Activated naive CD4-positive, alpha-beta T cell treated with anti-CD3 and anti-CD28 coated beads, Interleukin-2, amount 50 U/mL, for 24 hours (primary cell): ENCODE results near the gene AXIN1.
"Not testable (repeated sequence)": the region's sequence is repeated elsewhere in the genome, so short reads cannot be mapped to it uniquely, and the experiment has no call there.

ENCODE experiments used
- H3K27ac Mint-ChIP-seq: one replicate; pipeline ENCODE4 v1.8.0; 2021; ENCODE audit warnings: mild to moderate bottlenecking, mixed read lengths
- H3K27me3 Mint-ChIP-seq: one replicate; pipeline ENCODE4 v1.8.0; 2021; ENCODE audit warnings: mixed read lengths
- H3K36me3 Mint-ChIP-seq: one replicate; pipeline ENCODE4 v1.8.0; 2021; ENCODE audit warnings: mixed read lengths
- H3K4me1 Mint-ChIP-seq: one replicate; pipeline ENCODE4 v1.8.0; 2021; ENCODE audit warnings: mixed read lengths
- H3K4me3 Mint-ChIP-seq: one replicate; pipeline ENCODE4 v1.8.0; 2021; ENCODE audit warnings: mild to moderate bottlenecking, mixed read lengths
- H3K9me3 Mint-ChIP-seq: one replicate; pipeline ENCODE4 v1.8.0; 2021; ENCODE audit warnings: mixed read lengths

AXIN1 gene

GRCh38 chr16:352547-353403 lies at the start of gene AXIN1:
Gene AXIN1 (minus strand): TSS chr16:352723. CDS start chr16:347025, 5,698 bp downstream.
- Mint-ChIP-seq H3K27ac (peak within 1 kb of the TSS; percentile 94), H3K4me3 (peak within 1 kb of the TSS; percentile 91), H3K4me1 (peaks cover 49% of the 10 kb centered on the region), H3K36me3 (peaks cover 4% of the 10 kb centered on the region), H3K27me3 (no peaks in the 10 kb centered on the region), H3K9me3 (no peaks in the 10 kb centered on the region)

GRCh38 chr16:401468-402348 lies 49.2 kb upstream of the AXIN1 start, which contains the start of gene DECR2:
Gene DECR2 (plus strand): TSS chr16:401885. CDS start chr16:401964, 79 bp downstream.
- Mint-ChIP-seq H3K9me3 (no peaks in the 10 kb centered on the region), H3K4me3 (peak within 1 kb of the TSS; percentile 86), H3K27me3 (no peaks in the 10 kb centered on the region), H3K4me1 (peaks cover 15% of the 10 kb centered on the region), H3K27ac (peak within 1 kb of the TSS; percentile 84), H3K36me3 (no peaks in the 10 kb centered on the region)

GRCh38 chr16:400061-400591 lies 47.6 kb upstream of the AXIN1 start:
- no peak overlapping the region for H3K27ac Mint-ChIP-seq
- H3K4me1 Mint-ChIP-seq: peaks cover 24% of the 10 kb centered on the region
- no peaks in the 10 kb centered on the region for H3K36me3 Mint-ChIP-seq
- no peaks in the 10 kb centered on the region for H3K9me3 Mint-ChIP-seq
- no peaks in the 10 kb centered on the region for H3K27me3 Mint-ChIP-seq
- peak overlapping the region; percentile 86 for H3K4me3 Mint-ChIP-seq

DNA sequence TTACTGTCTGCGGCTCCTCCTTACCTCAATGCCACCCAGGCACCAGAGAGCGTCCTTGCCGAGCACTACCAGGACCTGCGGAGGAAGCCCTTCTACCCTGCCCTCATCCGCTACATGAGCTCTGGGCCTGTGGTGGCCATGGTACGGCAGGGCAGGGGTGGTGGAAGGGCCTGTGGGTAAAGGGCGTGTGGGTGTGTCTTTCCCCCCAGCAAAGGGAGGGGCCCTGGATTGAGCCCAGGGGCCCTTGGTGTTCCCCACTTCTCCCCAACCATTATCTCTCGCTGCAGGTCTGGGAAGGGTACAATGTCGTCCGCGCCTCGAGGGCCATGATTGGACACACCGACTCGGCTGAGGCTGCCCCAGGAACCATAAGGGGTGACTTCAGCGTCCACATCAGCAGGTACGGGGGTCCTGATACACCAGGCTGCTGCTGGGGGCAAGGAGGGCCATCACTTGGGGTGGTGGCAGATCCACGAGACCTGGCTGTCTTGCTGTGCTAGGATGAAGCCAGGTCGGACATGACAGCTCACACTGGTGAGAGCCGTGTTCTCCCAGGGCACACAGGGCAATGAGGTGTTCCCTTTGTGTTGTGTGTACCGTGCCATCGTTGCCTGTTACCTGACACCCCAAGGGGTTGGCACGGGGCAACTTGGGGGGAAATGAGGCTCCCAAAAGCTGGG lies 47.0 kb upstream of the AXIN1 start:
- Mint-ChIP-seq H3K27me3 (no peaks in the 10 kb centered on the region), H3K36me3 (no peaks in the 10 kb centered on the region), H3K4me3 (no peak overlapping the region), H3K4me1 (peaks cover 24% of the 10 kb centered on the region), H3K27ac (no peak overlapping the region), H3K9me3 (no peaks in the 10 kb centered on the region)

- Mint-ChIP-seq H3K9me3 (no peaks in the 10 kb centered on the region), H3K27me3 (no peaks in the 10 kb centered on the region), H3K4me3 (peak overlapping the region; percentile 65), H3K27ac (peak overlapping the region; percentile 30), H3K36me3 (no peaks in the 10 kb centered on the region), H3K4me1 (peaks cover 24% of the 10 kb centered on the region)
Observed at GRCh38 chr16:398561-399339, 46.2 kb upstream of the AXIN1 start.

DNA sequence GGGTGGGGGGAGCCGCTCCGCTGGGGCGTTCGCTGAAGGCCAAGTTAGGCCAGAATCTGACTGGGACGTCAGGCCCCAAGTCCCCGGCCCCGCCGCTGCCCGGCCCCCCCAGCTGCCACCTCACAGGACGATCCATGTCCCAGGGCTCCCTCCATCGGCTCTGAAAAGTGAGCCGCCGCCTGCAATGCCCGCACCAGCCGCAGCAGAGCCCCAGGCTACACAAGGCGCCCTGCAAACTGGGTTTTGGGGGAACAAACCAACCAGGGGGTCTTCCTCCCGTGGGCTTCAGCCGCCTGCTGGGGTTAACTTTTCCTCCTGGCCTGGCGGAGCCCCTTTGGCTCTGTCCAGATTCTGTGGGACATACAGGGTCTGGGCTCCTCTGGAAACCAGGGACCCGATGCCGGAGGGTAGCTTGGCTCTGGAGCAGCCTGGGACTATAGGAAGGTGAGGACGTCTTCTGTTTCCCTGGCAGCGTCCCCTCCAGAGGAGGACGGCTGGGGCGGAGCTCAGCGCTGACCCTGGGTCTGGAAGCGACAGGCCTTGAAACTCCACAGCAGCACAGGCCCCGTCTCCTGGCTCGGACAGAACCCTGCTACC lies 45.3 kb upstream of the AXIN1 start:
- no peaks in the 10 kb centered on the region for H3K36me3 Mint-ChIP-seq
- H3K4me1 Mint-ChIP-seq: peaks cover 24% of the 10 kb centered on the region
- no peaks in the 10 kb centered on the region for H3K9me3 Mint-ChIP-seq
- H3K27ac Mint-ChIP-seq: peak overlapping the region; percentile 17
- no peaks in the 10 kb centered on the region for H3K27me3 Mint-ChIP-seq
- H3K4me3 Mint-ChIP-seq: peak overlapping the region; percentile 65

DNA sequence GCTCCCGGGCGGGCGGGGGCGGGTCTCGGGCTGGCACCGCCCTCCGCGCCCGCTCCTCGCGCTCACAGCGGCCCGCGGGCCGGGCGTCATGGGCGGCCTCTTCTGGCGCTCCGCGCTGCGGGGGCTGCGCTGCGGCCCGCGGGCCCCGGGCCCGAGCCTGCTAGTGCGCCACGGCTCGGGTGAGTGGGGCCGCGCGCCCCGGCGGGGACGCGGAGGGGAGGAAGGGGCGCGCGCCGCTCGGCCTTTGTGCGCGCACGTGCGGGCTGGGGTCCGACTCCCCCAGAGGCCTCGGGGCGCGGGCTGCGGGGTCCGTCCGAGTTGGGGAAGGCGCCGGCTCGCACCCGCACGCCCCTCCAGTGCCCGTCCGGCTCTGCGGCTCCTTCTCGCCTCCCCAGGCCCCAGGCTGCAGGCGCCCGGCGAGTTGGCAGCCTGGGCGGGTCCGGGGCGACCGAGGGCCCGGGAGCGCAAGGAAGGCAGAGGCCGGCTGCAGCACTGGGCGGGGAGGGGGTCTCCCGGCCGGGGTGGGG lies 44.7 kb upstream of the AXIN1 start, which contains the start of gene NME4:
Gene NME4 (plus strand): TSS at position 65 of the 527 bp plus-strand sequence. CDS start 24 bp downstream, at position 89.
- Mint-ChIP-seq H3K9me3 (no peaks in the 10 kb centered on the region), H3K27ac (peak within 1 kb of the TSS; percentile 94), H3K4me3 (peak within 1 kb of the TSS; percentile 89), H3K36me3 (peaks cover under 1% of the 10 kb centered on the region), H3K27me3 (no peaks in the 10 kb centered on the region), H3K4me1 (peaks cover 24% of the 10 kb centered on the region)

- Mint-ChIP-seq H3K4me3 (peak overlapping the region; percentile 89), H3K36me3 (peaks cover 3% of the 10 kb centered on the region), H3K27me3 (no peaks in the 10 kb centered on the region), H3K4me1 (peaks cover 30% of the 10 kb centered on the region), H3K9me3 (no peaks in the 10 kb centered on the region), H3K27ac (peak overlapping the region; percentile 94)
Observed at GRCh38 chr16:396605-397004, 44.1 kb upstream of the AXIN1 start.

GRCh38 chr16:396199-396598 lies 43.7 kb upstream of the AXIN1 start:
- H3K9me3 Mint-ChIP-seq: no peaks in the 10 kb centered on the region
- peaks cover 3% of the 10 kb centered on the region for H3K36me3 Mint-ChIP-seq
- peak overlapping the region; percentile 89 for H3K4me3 Mint-ChIP-seq
- no peaks in the 10 kb centered on the region for H3K27me3 Mint-ChIP-seq
- peaks cover 31% of the 10 kb centered on the region for H3K4me1 Mint-ChIP-seq
- peak overlapping the region; percentile 52 for H3K27ac Mint-ChIP-seq

DNA sequence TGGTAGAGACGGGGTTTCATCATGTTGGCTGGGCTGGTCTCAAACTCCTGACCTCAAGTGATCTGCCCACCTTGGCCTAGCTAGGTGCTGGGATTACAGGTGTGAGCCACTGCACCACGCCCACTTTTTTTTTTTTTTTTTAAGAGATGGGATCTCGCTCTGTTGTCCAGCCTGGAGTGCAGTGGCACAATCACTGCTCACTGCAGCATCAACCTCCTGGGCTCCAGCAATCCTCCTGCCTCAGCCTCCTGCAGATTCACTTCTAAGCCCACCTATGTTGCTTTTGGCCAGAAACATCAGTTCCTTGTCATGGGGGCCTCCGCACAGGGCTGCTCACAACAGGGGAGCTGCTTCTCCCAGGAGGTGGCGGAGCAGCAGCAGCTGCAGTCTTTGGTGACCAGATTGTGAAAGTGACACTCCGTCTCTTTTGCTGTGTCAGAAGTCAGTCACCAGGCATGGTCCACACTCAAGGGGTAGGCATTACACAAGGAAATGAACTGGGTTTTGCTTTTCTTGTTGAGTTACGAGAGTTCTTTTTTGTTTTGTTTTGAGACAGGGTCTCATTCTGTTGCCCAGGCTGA lies 40.0 kb upstream of the AXIN1 start:
- Mint-ChIP-seq H3K27me3 (no peaks in the 10 kb centered on the region), H3K36me3 (peaks cover 3% of the 10 kb centered on the region), H3K9me3 (no peaks in the 10 kb centered on the region), H3K27ac (peak overlapping the region; percentile 35), H3K4me1 (peaks cover 17% of the 10 kb centered on the region), H3K4me3 (no peak overlapping the region)

GRCh38 chr16:391885-392335 lies 39.4 kb upstream of the AXIN1 start:
- peaks cover 3% of the 10 kb centered on the region for H3K36me3 Mint-ChIP-seq
- H3K4me1 Mint-ChIP-seq: peaks cover 17% of the 10 kb centered on the region
- H3K9me3 Mint-ChIP-seq: no peaks in the 10 kb centered on the region
- H3K27me3 Mint-ChIP-seq: no peaks in the 10 kb centered on the region
- peak overlapping the region; percentile 46 for H3K27ac Mint-ChIP-seq
- H3K4me3 Mint-ChIP-seq: no peak overlapping the region

DNA sequence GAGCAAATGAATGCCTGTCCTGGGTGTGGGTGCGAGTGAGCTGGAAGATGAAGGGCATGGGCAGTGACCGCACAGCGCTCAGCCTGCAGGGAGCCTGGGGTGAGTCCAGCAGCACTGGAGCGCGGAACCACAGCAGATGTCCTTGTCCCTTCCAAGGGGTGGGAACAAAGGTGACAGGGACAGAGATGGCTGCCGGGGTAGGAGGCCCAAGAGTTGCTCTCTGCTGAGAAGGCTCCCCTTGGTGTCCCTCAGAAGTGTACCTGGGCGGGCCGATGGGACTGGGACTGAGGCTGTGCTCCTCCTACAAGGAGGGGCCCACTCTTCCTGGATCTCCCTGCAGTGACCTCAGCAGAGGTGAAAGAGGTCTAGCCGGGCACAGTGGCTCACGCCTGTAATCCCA lies 36.8 kb upstream of the AXIN1 start:
- no peak overlapping the region for H3K27ac Mint-ChIP-seq
- peaks cover 3% of the 10 kb centered on the region for H3K36me3 Mint-ChIP-seq
- peaks cover 7% of the 10 kb centered on the region for H3K4me1 Mint-ChIP-seq

GRCh38 chr16:387761-388666 lies 35.5 kb upstream of the AXIN1 start:
- peaks cover 14% of the 10 kb centered on the region for H3K4me1 Mint-ChIP-seq
- H3K36me3 Mint-ChIP-seq, H3K9me3 Mint-ChIP-seq, H3K4me3 Mint-ChIP-seq, H3K27me3 Mint-ChIP-seq, H3K27ac Mint-ChIP-seq: not testable (repeated sequence)

More for the DNA sequence above, 36.8 kb upstream of the AXIN1 start:
- Mint-ChIP-seq H3K4me3 (no peak overlapping the region), H3K27me3 (no peaks in the 10 kb centered on the region), H3K9me3 (no peaks in the 10 kb centered on the region)
